OCI-LY7 (cell line): ENCODE data around the gene LYZ. TPM values are rescaled to one million over a fixed set of nuclear protein-coding genes. Genes with fewer than 3 reads are reported as not detected.

Source experiments
- BruUV-seq: library from RNA; stranded (reverse); fragments of 400-500 nt; replicated peaks from 2 replicates; lab custom pipeline; 2021; lab: Mats Ljungman, UMichigan
- CTCF ChIA-PET: fragments of 300-600 bp; sonication (Branson Sonifier 250); formaldehyde crosslinking; loops from one replicate; lab custom pipeline; 2022; ENCODE audit warnings: antibody characterized with exemption; ENCODE audit not compliant: unreplicated experiment; lab: Charles Lee
- POLR2A ChIA-PET: fragments of 300-600 bp; sonication (Branson Sonifier 250); formaldehyde crosslinking; loops from one replicate; lab custom pipeline; 2022; ENCODE audit warnings: antibody characterized with exemption; lab: Charles Lee
- DNase-seq: peaks from one replicate; pipeline ENCODE4 v3.0.0-alpha.2; 2015; ENCODE audit warnings: low spot score
- H2AFZ ChIP-seq: fragments of 200-600 bp; sonication (generic), shearing (Covaris generic); 2 replicates; pipeline ENCODE4 v1.6.1; 2014; ENCODE audit warnings: mild to moderate bottlenecking, antibody characterized with exemption, low read length, moderate library complexity
- H3K27ac ChIP-seq: fragments of 200-600 bp; sonication (generic); 2 replicates; pipeline ENCODE4 v1.5.1; 2014; ENCODE audit warnings: mixed run types, low read depth, mild to moderate bottlenecking, moderate library complexity, low read length, inconsistent platforms; ENCODE audit not compliant: poor library complexity, severe bottlenecking
- H3K36me3 ChIP-seq: fragments of 200-600 bp; sonication (generic); 2 replicates; pipeline ENCODE4 v1.6.1; 2014; ENCODE audit warnings: mild to moderate bottlenecking, antibody characterized with exemption, low read length, moderate library complexity, mixed read lengths; ENCODE audit not compliant: insufficient read depth
- H3K4me1 ChIP-seq: fragments of 200-600 bp; sonication (generic); 2 replicates; pipeline ENCODE4 v1.5.1; 2014; ENCODE audit warnings: mild to moderate bottlenecking, low read length; ENCODE audit not compliant: insufficient read depth, poor library complexity, severe bottlenecking
- H3K4me2 ChIP-seq: fragments of 200-600 bp; sonication (generic); 2 replicates; pipeline ENCODE4 v1.6.1; 2014; ENCODE audit warnings: mild to moderate bottlenecking, low read length
- H3K4me3 ChIP-seq: fragments of 200-600 bp; sonication (generic); 2 replicates; pipeline ENCODE4 v1.5.1; 2014; ENCODE audit warnings: mild to moderate bottlenecking, low read depth, low read length; ENCODE audit not compliant: poor library complexity, severe bottlenecking
- H3K79me2 ChIP-seq: fragments of 200-600 bp; sonication (generic); 2 replicates; pipeline ENCODE4 v1.6.1; 2016; ENCODE audit warnings: low read depth, mild to moderate bottlenecking, low read length, moderate library complexity, mixed read lengths; ENCODE audit not compliant: insufficient read depth
- H3K9me2 ChIP-seq: fragments of 200-600 bp; sonication (generic); 2 replicates; pipeline ENCODE4 v1.6.1; 2016; ENCODE audit warnings: mild to moderate bottlenecking, low read length, mixed read lengths; ENCODE audit not compliant: insufficient read depth
- H3K9me3 ChIP-seq: fragments of 200-600 bp; sonication (generic); 2 replicates; pipeline ENCODE4 v1.6.1; 2014; ENCODE audit warnings: mild to moderate bottlenecking, mixed run types, low read length, mixed read lengths
- H4K20me1 ChIP-seq: fragments of 200-600 bp; sonication (generic); 2 replicates; pipeline ENCODE4 v1.6.1; 2014; ENCODE audit warnings: mild to moderate bottlenecking, antibody characterized with exemption, low read length, moderate library complexity, mixed read lengths; ENCODE audit not compliant: insufficient read depth
- CTCF ChIP-seq: fragments of 200-600 bp; sonication (generic); conservative IDR thresholded peaks from 2 replicates; pipeline ENCODE4 v1.5.1; 2014; ENCODE audit warnings: mild to moderate bottlenecking, antibody characterized with exemption, low read length, moderate library complexity, mixed read lengths
- EZH2phosphoT487 ChIP-seq: fragments of 200-600 bp; sonication (generic); IDR thresholded peaks from 2 replicates; pipeline ENCODE4 v1.6.1; 2018; ENCODE audit warnings: low read depth, borderline replicate concordance, mild to moderate bottlenecking, mixed run types, antibody characterized with exemption, low read length, moderate library complexity, mixed read lengths
- intact Hi-C: fragments of 100-400 bp; cut with micrococcal nuclease; formaldehyde crosslinking; loops from one replicate; pipeline ENCODE4 v1.10.0; 2022; ENCODE audit not compliant: unreplicated experiment
- total RNA-seq, 2 experiments: library from RNA; depleted of rRNA in 1 of 2; stranded (reverse); fragments of >200 nt in 1 of 2; shearing (Covaris generic) in 1 of 2; gene quantifications; 2 replicates each; pipeline ENCODE4 v1.2.3, GENCODE V29; 2014 to 2022

LYZ gene
- total RNA-seq, 2 experiments from 2014 or later = 0.29 TPM; not detected in 1

- Histone ChIP-seq H3K4me2 (peak overlapping the region; percentile 40), H3K36me3 (no peaks in the 10 kb centered on the region), H3K4me3 (no peak overlapping the region), H3K27ac (peak overlapping the region; percentile 38), H2AFZ (peak overlapping the region; percentile 79), H3K79me2 (no peaks in the 10 kb centered on the region), H3K9me2 (no peaks in the 10 kb centered on the region), H4K20me1 (no peaks in the 10 kb centered on the region), H3K9me3 (no peaks in the 10 kb centered on the region), H3K4me1 (peaks cover 16% of the 10 kb centered on the region)
- intact Hi-C loops = no loop called here
- POLR2A ChIA-PET = interaction anchor here (0.7 to 3.8 kb wide), 8 partner anchors 8 to 73 kb away, joined by 3 to 19 read pairs (median 4); no protein-coding TSS in a partner anchor
- CTCF ChIA-PET = no interaction called here
- TF ChIP-seq EZH2phosphoT487 (no peak), CTCF (no peak)
- DNase-seq = peak; percentile 50
- no TSS peak for BruUV-seq
These were observed 9.9 kb upstream of the LYZ start for GRCh38 chr12:69338120-69338859.

GRCh38 chr12:69338936-69339335 is 9.2 kb upstream of the LYZ start:
- peaks cover 16% of the 10 kb centered on the region for H3K4me1 ChIP-seq
- H3K9me3 ChIP-seq = no peaks in the 10 kb centered on the region
- POLR2A ChIA-PET = interaction anchor here (0.7 to 3.8 kb wide), 5 partner anchors 8 to 28 kb away, joined by 3 to 19 read pairs (median 5); no protein-coding TSS in a partner anchor
- no peaks in the 10 kb centered on the region for H3K9me2 ChIP-seq
- no peak overlapping the region for H3K4me2 ChIP-seq
- TF ChIP-seq EZH2phosphoT487 (no peak), CTCF (no peak)
- DNase-seq = no peak
- H3K36me3 ChIP-seq = no peaks in the 10 kb centered on the region
- no peaks in the 10 kb centered on the region for H4K20me1 ChIP-seq
- CTCF ChIA-PET = no interaction called here
- no peak overlapping the region for H3K27ac ChIP-seq
- H3K79me2 ChIP-seq = no peaks in the 10 kb centered on the region
- no TSS peak for BruUV-seq
- intact Hi-C loops = no loop called here
- H2AFZ ChIP-seq = no peak overlapping the region
- no peak overlapping the region for H3K4me3 ChIP-seq

DNA sequence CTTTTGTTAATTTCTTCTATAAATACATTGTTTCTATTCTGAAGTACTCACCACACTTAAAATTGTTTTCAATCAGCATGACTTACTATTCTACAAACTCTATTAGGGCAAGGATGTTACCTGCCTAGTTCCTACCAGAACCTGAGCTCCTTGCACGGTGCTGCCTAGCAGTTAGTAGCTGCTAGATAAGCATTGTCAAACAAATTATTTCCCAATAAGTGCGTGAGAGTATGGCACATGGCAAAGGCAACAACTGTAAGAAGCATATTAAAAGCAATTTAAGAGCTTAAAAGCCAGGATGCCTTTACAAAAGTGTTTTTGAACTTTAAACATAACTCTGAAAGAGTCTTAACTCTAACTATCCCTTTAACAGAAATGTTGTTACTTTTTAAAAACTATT is 8.2 kb upstream of the LYZ start:
- Histone ChIP-seq H4K20me1 (no peaks in the 10 kb centered on the region), H2AFZ (no peak overlapping the region), H3K4me3 (no peak overlapping the region), H3K36me3 (no peaks in the 10 kb centered on the region), H3K9me2 (no peaks in the 10 kb centered on the region), H3K79me2 (no peaks in the 10 kb centered on the region), H3K27ac (no peak overlapping the region), H3K4me1 (peaks cover 16% of the 10 kb centered on the region), H3K9me3 (no peaks in the 10 kb centered on the region), H3K4me2 (no peak overlapping the region)
- POLR2A ChIA-PET = interaction anchor here (1.2 to 3.8 kb wide), 2 partner anchors 9 to 18 kb away, joined by 3 to 19 read pairs; no protein-coding TSS in a partner anchor
- CTCF ChIA-PET = no interaction called here
- BruUV-seq = no TSS peak
- no peak for TF ChIP-seq EZH2phosphoT487
- TF ChIP-seq CTCF = no peak
- no peak for DNase-seq
- intact Hi-C loops = no loop called here
